Activated CD8-positive, alpha-beta memory T cell treated with anti-CD3 and anti-CD28 coated beads for 24 hours (primary cell): ENCODE results near the gene ARHGDIB.

ENCODE experiments used
- DNase-seq: peaks from one replicate; pipeline ENCODE4 v3.0.0-alpha.2; 2020

The ARHGDIB gene

GRCh38 chr12:14927267-14927666 lies 34.1 kb downstream of the ARHGDIB start:
- DNase-seq, result no peak

DNA sequence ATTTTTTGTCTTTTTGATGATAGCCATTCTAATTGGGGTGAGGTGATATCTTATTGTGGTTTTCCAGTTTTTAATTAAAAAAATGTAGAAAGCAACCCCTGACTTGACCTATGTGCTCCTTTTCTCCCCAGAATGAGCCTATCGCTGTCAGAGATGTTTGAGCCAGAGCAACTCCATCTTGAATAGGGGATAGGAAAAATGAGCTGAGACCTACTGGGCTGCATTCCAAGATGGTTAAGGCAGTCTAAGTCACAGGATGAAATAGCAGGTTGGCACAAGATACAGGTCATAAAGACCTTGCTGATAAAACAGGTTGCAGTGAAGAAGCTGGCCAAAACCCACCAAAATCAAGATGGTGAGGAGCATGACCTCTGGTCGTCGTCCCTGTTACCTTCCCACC lies 36.9 kb downstream of the ARHGDIB start:
- no peak for DNase-seq

- no peak for DNase-seq
Measured at GRCh38 chr12:14923944-14924343, 37.5 kb downstream of the ARHGDIB start.

DNA sequence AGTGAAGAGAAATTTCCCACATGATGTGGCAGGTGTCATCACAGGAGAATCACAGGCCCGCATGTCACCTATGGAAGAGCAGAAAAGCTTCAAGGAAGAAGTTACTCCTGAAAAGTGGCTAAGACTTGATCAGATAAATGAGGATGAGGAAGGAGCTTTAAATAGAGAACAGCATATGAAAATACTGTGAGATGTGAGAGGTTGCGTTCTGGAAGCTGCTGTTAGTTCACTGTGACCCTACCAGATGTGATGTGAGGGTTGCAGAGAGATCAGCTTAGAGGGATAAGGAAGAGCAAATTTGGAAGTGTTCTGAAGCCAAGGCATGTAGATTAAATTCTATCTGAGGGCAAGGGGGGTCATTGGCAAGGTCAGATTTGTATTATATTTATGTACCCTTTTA lies 40.2 kb downstream of the ARHGDIB start:
- DNase-seq, result no peak

GRCh38 chr12:14920475-14921126 lies 40.8 kb downstream of the ARHGDIB start:
- DNase-seq, result no peak

- no peak for DNase-seq
Measured at GRCh38 chr12:14919455-14919854, 41.9 kb downstream of the ARHGDIB start.

GRCh38 chr12:14915736-14916135 lies 45.7 kb downstream of the ARHGDIB start:
- DNase-seq, result no peak

- no peak for DNase-seq
Measured at GRCh38 chr12:14913381-14913781, 48.0 kb downstream of the ARHGDIB start.

DNA sequence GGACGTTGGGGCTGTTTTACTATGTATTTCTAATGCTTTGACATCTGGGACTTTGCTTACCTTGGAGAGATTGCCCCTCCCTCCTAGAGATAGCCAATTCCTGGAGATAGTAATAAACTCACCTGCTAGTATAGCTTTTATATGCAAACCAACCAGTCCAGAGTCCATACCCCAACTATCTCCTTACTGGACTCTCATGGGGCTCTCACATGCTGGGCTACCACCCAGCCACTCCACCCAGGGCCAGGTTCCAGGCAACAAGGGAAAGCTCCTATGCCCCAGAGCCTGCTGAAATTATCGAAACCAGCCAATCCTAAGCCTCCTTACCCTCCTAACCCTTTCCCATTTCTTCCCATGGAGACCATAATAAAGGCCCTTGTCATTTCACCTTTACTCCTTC lies 50.3 kb downstream of the ARHGDIB start:
- DNase-seq, result no peak

- no peak for DNase-seq
Measured at GRCh38 chr12:14910090-14910915, 51.1 kb downstream of the ARHGDIB start.

GRCh38 chr12:14907953-14908352 lies 53.4 kb downstream of the ARHGDIB start:
- no peak for DNase-seq

DNA sequence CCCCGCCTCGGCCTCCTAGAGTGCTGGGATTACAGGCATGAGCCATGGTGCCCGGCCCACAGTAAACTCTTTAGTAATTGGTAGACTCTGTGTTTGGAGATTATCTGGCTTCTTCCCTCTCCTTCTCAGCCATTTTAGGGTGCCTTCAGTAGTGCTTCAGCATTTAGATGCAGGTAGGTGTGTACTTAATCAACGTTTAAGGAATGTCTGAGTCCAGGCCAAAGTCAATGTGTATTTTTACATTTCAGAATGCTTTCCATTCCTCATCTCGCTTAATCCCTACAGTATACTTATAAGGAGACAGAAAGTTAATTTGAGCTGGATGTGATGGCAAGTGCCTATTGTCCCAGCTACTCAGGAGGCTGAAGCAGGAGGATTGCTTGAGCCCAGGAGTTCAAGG lies 55.3 kb downstream of the ARHGDIB start:
- DNase-seq, result no peak

GRCh38 chr12:14905269-14906004 lies 56.0 kb downstream of the ARHGDIB start:
- no peak for DNase-seq

- DNase-seq, result no peak
Measured at GRCh38 chr12:14904854-14905253, 56.5 kb downstream of the ARHGDIB start.

DNA sequence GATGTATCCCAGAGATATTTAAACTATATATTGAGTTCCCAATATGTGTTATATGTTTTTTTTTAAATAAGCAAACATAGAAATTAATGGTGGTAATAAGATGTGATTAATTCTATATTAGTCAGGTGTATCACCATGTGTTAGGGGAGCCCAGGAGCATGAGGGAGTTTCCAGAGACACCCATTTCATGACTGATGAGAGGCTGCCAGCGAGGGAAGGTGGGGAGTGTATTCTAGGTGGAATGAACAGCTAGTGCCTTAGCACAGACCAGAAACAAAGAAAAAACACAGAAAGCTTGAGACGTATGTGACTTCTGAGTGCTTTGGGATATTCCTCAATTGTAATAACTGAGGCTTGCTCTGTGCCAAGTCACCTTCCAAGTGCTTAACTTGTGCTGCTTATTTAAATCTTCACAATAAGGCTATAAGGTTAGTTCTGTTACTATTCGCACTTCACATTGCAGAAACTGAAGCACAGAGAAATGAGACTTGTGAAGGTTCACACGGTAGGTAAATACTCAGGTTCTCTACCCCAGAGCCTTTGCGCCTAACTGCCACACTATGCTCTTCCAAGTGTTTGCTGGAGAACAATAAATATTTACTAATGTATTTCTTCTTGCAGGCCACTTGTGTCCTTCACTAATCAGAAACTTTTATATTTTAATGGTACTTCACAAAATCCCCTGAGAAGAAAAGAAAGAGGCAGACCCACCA lies 57.9 kb downstream of the ARHGDIB start:
- DNase-seq, result no peak

DNA sequence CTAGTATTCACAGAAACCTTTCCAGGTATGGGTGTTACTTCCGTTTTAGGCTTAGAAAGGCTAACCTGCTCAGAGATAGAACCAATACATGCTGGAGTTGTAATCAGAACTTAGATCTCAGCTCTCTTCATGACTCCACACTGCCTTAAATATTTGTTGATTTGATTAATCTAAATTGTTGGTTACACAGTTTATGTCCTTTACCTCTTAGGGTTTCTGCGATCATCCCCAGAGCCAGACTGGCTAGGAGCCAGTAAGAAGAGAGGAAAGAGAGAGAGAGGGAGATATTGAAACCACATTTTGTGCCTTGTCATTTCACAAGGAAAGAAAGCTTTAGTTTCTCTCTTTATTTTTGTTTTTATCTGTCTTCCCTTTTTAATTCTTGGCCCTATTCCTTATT lies 58.9 kb downstream of the ARHGDIB start:
- no peak for DNase-seq

DNA sequence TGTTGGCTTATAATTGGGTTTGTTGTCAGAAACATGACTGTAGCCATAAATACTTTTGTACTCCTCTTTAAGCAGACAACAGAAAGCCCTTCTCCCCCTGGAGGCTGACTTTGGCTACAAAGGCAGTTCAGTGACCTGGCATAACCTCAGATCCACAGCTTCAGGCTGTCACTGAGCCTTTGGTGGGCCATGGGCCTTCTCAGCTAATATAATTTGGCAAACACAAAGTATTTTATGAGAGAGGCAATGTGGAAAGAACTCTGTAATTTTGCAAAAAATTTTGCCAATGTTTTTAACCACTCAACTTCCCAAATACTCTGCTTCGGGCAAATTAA lies 60.2 kb downstream of the ARHGDIB start:
- no peak for DNase-seq

- DNase-seq, result no peak
Measured at GRCh38 chr12:14900521-14901227, 60.7 kb downstream of the ARHGDIB start.

- DNase-seq, result no peak
Measured at GRCh38 chr12:14896521-14897169, 64.8 kb downstream of the ARHGDIB start.

- DNase-seq, result no peak
Measured at GRCh38 chr12:14893506-14894250, 67.7 kb downstream of the ARHGDIB start.
